WTC11 (cell line): ENCODE measurements around the gene PTPRK.

ENCODE experiments used
- JUN ChIP-seq: sonication (generic); formaldehyde crosslinking; IDR thresholded peaks from 2 replicates; pipeline ENCODE4 v1.8.0; 2023; ENCODE audit warnings: mild to moderate bottlenecking, missing genetic modification reagents
- MXD4 ChIP-seq: fragments of 250-450 bp; sonication (Bioruptor Pico); IDR thresholded peaks from 2 replicates; pipeline ENCODE4 v1.8.0; 2021; ENCODE audit warnings: mild to moderate bottlenecking, moderate library complexity, borderline replicate concordance
- TEAD1 ChIP-seq: sonication (generic); formaldehyde crosslinking; IDR thresholded peaks from 2 replicates; pipeline ENCODE4 v1.8.0; 2022; ENCODE audit warnings: mild to moderate bottlenecking, missing genetic modification reagents
- ZNF219 ChIP-seq: sonication (generic); formaldehyde crosslinking; IDR thresholded peaks from 2 replicates; pipeline ENCODE4 v1.8.0; 2023; ENCODE audit warnings: missing genetic modification reagents, mild to moderate bottlenecking, borderline replicate concordance
- TF ChIP-seq, protein P1 (sequence below): sonication (generic); formaldehyde crosslinking; IDR thresholded peaks from 2 replicates; pipeline ENCODE4 v1.8.0; 2022; ENCODE audit warnings: mild to moderate bottlenecking, missing genetic modification reagents
- TF ChIP-seq, protein P2 (sequence below): fragments of 200-600 bp; IDR thresholded peaks from 2 replicates; pipeline ENCODE4 v1.8.0; 2022; ENCODE audit warnings: antibody characterized with exemption
- TF ChIP-seq, protein P3 (sequence below): sonication (generic); formaldehyde crosslinking; IDR thresholded peaks from 2 replicates; pipeline ENCODE4 v1.8.0; 2022; ENCODE audit warnings: mild to moderate bottlenecking, missing genetic modification reagents
- TF ChIP-seq, protein P4 (sequence below): sonication (generic); formaldehyde crosslinking; IDR thresholded peaks from 2 replicates; pipeline ENCODE4 v1.8.1; 2022; ENCODE audit warnings: mild to moderate bottlenecking, missing genetic modification reagents, moderate library complexity, borderline replicate concordance
- TF ChIP-seq, protein P5 (sequence below): sonication (generic); formaldehyde crosslinking; IDR thresholded peaks from 2 replicates; pipeline ENCODE4 v1.8.1; 2023; ENCODE audit warnings: mild to moderate bottlenecking, missing genetic modification reagents
- TF ChIP-seq, protein P6 (sequence below): sonication (generic); formaldehyde crosslinking; IDR thresholded peaks from 2 replicates; pipeline ENCODE4 v1.8.1; 2023; ENCODE audit warnings: mild to moderate bottlenecking, missing genetic modification reagents, moderate library complexity
- TF ChIP-seq, protein P7 (sequence below): sonication (generic); formaldehyde crosslinking; conservative IDR thresholded peaks from 2 replicates; pipeline ENCODE4 v1.8.1; 2022; ENCODE audit warnings: mild to moderate bottlenecking, missing genetic modification reagents
- TF ChIP-seq, protein P8 (sequence below): sonication (generic); formaldehyde crosslinking; IDR thresholded peaks from 2 replicates; pipeline ENCODE4 v1.8.0; 2022; ENCODE audit warnings: mild to moderate bottlenecking, missing genetic modification reagents
- TF ChIP-seq, protein P9 (sequence below): sonication (generic); formaldehyde crosslinking; IDR thresholded peaks from 2 replicates; pipeline ENCODE4 v1.8.0; 2022; ENCODE audit warnings: mild to moderate bottlenecking, missing genetic modification reagents

DNA sequence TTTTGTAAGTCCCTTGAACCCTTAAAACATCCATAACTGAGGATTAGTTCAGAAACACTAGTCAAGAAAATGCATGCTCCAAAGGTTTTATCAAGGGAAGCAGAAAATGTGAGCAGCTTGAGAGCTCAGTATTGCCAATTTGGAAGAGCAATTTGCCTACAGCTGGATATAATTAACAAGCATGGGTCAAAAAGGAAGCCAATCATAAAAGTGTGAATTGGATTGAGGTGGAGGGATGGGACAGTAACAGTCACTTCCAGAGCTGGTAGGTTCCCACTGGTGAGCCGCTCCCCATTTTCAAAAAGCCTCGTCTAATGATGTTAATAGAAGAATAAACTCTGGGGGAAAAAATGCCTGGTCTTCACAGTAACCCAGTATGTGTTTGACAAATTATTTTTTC lies 5.0 kb upstream of the PTPRK start:
- TF ChIP-seq, protein P1, sequence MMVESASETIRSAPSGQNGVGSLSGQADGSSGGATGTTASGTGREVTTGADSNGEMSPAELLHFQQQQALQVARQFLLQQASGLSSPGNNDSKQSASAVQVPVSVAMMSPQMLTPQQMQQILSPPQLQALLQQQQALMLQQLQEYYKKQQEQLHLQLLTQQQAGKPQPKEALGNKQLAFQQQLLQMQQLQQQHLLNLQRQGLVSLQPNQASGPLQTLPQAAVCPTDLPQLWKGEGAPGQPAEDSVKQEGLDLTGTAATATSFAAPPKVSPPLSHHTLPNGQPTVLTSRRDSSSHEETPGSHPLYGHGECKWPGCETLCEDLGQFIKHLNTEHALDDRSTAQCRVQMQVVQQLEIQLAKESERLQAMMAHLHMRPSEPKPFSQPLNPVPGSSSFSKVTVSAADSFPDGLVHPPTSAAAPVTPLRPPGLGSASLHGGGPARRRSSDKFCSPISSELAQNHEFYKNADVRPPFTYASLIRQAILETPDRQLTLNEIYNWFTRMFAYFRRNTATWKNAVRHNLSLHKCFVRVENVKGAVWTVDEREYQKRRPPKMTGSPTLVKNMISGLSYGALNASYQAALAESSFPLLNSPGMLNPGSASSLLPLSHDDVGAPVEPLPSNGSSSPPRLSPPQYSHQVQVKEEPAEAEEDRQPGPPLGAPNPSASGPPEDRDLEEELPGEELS, result no peak
- TF ChIP-seq JUN (CRISPR knock-in tag) (no peak), MXD4 (CRISPR knock-in tag) (no peak), TEAD1 (CRISPR knock-in tag) (no peak), ZNF219 (CRISPR knock-in tag) (no peak)
- TF ChIP-seq, protein P2, sequence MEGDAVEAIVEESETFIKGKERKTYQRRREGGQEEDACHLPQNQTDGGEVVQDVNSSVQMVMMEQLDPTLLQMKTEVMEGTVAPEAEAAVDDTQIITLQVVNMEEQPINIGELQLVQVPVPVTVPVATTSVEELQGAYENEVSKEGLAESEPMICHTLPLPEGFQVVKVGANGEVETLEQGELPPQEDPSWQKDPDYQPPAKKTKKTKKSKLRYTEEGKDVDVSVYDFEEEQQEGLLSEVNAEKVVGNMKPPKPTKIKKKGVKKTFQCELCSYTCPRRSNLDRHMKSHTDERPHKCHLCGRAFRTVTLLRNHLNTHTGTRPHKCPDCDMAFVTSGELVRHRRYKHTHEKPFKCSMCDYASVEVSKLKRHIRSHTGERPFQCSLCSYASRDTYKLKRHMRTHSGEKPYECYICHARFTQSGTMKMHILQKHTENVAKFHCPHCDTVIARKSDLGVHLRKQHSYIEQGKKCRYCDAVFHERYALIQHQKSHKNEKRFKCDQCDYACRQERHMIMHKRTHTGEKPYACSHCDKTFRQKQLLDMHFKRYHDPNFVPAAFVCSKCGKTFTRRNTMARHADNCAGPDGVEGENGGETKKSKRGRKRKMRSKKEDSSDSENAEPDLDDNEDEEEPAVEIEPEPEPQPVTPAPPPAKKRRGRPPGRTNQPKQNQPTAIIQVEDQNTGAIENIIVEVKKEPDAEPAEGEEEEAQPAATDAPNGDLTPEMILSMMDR, result no peak
- TF ChIP-seq, protein P3, sequence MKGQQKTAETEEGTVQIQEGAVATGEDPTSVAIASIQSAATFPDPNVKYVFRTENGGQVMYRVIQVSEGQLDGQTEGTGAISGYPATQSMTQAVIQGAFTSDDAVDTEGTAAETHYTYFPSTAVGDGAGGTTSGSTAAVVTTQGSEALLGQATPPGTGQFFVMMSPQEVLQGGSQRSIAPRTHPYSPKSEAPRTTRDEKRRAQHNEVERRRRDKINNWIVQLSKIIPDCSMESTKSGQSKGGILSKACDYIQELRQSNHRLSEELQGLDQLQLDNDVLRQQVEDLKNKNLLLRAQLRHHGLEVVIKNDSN (CRISPR knock-in tag), result no peak
- TF ChIP-seq, protein P4, sequence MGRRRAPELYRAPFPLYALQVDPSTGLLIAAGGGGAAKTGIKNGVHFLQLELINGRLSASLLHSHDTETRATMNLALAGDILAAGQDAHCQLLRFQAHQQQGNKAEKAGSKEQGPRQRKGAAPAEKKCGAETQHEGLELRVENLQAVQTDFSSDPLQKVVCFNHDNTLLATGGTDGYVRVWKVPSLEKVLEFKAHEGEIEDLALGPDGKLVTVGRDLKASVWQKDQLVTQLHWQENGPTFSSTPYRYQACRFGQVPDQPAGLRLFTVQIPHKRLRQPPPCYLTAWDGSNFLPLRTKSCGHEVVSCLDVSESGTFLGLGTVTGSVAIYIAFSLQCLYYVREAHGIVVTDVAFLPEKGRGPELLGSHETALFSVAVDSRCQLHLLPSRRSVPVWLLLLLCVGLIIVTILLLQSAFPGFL (CRISPR knock-in tag), result no peak
- TF ChIP-seq, protein P5, sequence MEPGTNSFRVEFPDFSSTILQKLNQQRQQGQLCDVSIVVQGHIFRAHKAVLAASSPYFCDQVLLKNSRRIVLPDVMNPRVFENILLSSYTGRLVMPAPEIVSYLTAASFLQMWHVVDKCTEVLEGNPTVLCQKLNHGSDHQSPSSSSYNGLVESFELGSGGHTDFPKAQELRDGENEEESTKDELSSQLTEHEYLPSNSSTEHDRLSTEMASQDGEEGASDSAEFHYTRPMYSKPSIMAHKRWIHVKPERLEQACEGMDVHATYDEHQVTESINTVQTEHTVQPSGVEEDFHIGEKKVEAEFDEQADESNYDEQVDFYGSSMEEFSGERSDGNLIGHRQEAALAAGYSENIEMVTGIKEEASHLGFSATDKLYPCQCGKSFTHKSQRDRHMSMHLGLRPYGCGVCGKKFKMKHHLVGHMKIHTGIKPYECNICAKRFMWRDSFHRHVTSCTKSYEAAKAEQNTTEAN (CRISPR knock-in tag), result no peak
- TF ChIP-seq, protein P6, sequence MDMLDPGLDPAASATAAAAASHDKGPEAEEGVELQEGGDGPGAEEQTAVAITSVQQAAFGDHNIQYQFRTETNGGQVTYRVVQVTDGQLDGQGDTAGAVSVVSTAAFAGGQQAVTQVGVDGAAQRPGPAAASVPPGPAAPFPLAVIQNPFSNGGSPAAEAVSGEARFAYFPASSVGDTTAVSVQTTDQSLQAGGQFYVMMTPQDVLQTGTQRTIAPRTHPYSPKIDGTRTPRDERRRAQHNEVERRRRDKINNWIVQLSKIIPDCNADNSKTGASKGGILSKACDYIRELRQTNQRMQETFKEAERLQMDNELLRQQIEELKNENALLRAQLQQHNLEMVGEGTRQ (CRISPR knock-in tag), result no peak
- TF ChIP-seq, protein P7, sequence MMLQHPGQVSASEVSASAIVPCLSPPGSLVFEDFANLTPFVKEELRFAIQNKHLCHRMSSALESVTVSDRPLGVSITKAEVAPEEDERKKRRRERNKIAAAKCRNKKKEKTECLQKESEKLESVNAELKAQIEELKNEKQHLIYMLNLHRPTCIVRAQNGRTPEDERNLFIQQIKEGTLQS (CRISPR knock-in tag), result no peak
- TF ChIP-seq, protein P8, sequence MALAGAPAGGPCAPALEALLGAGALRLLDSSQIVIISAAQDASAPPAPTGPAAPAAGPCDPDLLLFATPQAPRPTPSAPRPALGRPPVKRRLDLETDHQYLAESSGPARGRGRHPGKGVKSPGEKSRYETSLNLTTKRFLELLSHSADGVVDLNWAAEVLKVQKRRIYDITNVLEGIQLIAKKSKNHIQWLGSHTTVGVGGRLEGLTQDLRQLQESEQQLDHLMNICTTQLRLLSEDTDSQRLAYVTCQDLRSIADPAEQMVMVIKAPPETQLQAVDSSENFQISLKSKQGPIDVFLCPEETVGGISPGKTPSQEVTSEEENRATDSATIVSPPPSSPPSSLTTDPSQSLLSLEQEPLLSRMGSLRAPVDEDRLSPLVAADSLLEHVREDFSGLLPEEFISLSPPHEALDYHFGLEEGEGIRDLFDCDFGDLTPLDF (CRISPR knock-in tag), result no peak
- TF ChIP-seq, protein P9, sequence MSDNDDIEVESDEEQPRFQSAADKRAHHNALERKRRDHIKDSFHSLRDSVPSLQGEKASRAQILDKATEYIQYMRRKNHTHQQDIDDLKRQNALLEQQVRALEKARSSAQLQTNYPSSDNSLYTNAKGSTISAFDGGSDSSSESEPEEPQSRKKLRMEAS (CRISPR knock-in tag), result no peak
